SK-N-MC (cell line): ENCODE measurements around the gene PHF14.

ENCODE experiments used
- EZH2 ChIP-seq: fragments of 200-600 bp; sonication (generic); IDR thresholded peaks from one replicate; pipeline ENCODE4 v1.6.1; 2017; ENCODE audit warnings: antibody characterized with exemption
- POLR2AphosphoS5 ChIP-seq: IDR thresholded peaks from 2 replicates; pipeline ENCODE4 v1.6.1; 2012; ENCODE audit warnings: mild to moderate bottlenecking, low read depth, low read length, borderline replicate concordance

DNA sequence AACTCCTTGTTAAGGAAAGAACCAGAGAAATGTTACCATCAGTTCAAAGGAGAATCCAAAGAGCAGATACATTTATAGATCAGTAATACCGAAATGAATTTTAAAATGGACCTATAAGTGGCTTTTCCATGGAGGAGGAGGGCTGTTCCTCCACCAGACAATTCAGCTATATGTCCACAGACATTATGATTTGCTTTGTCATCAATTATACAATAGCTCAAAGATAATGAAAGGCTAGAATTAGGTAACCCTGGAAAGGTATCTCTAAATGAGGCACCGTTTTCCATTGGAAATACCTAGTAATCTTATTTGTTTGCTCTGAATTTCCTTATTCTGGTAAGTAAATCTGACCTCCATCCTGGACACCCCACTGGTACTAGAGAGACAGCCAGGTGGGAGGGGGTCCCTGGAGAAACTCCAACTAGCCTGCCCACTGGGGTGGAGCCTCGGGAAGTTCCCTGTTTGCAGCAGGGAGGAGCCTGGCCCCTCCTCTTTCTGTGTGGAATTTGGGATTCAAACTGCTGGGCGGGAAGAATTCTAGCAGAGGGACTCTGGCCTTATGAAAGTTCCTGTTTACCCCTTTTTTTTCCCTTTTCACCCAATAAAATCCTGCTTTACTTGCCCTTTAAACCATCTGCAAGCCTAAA, 218.0 kb downstream of the PHF14 start:
- TF ChIP-seq POLR2AphosphoS5 (no peak), EZH2 (no peak)
